H1 (cell line): ENCODE results near the gene HLTF. TPM values are rescaled to one million over a fixed set of nuclear protein-coding genes. Genes with fewer than 3 reads are reported as not detected.

Experiments
- CTCF ChIA-PET: fragments of 300-600 bp; sonication (Branson Sonifier 250); formaldehyde crosslinking; loops from one replicate; lab custom pipeline; 2021; ENCODE audit not compliant: partially characterized antibody; lab: Charles Lee
- POLR2A ChIA-PET: fragments of 300-600 bp; sonication (Branson Sonifier 250); formaldehyde crosslinking; loops from one replicate; lab custom pipeline; 2021; ENCODE audit warnings: inconsistent platforms; ENCODE audit not compliant: partially characterized antibody; lab: Charles Lee
- DNase-seq, 2 experiments: peaks; one replicate each; pipeline versions ENCODE4 v3.0.0 to v3.0.0-alpha.2; 2010 to 2022; ENCODE audit warnings: low spot score in 2 of 2, low read depth in 1 of 2, mixed read lengths in 1 of 2
- FAIRE-seq: peaks from 2 replicates; lab custom pipeline; 2011; peaks lifted over from hg19 to GRCh38; lab: Jason Lieb, UNC
- H2AFZ ChIP-seq: 2 replicates; pipeline ENCODE4 v1.8.1; 2012; ENCODE audit warnings: low read length, inconsistent platforms
- H2AK5ac ChIP-seq: 2 replicates; pipeline ENCODE4 v1.6.1; 2013; ENCODE audit warnings: low read depth, low read length
- H2BK120ac ChIP-seq: replicated peaks from 2 replicates; pipeline ENCODE3; 2013; ENCODE audit warnings: low read depth, low read length, inconsistent platforms
- H2BK12ac ChIP-seq: 2 replicates; pipeline ENCODE4 v1.6.1; 2013; ENCODE audit warnings: low read depth, low read length
- H2BK15ac ChIP-seq: 2 replicates; pipeline ENCODE4 v1.6.1; 2013; ENCODE audit warnings: low read length
- H2BK20ac ChIP-seq: 2 replicates; pipeline ENCODE4 v1.6.1; 2013; ENCODE audit warnings: low read length
- H2BK5ac ChIP-seq: 2 replicates; pipeline ENCODE4 v1.6.1; 2013; ENCODE audit warnings: low read depth, low read length
- H3K14ac ChIP-seq: 2 replicates; pipeline ENCODE4 v1.6.1; 2013; ENCODE audit warnings: inconsistent platforms; ENCODE audit not compliant: insufficient read length
- H3K18ac ChIP-seq: 2 replicates; pipeline ENCODE4 v1.6.1; 2013; ENCODE audit warnings: low read length; ENCODE audit errors: extremely low read depth
- H3K23ac ChIP-seq: 2 replicates; pipeline ENCODE4 v1.6.1; 2013; ENCODE audit warnings: inconsistent platforms; ENCODE audit not compliant: insufficient read length
- H3K23me2 ChIP-seq: 2 replicates; pipeline ENCODE4 v1.6.1; 2013; ENCODE audit warnings: low read depth, low read length
- H3K27ac ChIP-seq: 2 replicates; pipeline ENCODE4 v1.6.1; 2011; ENCODE audit warnings: low read depth, low read length, inconsistent platforms
- H3K27me3 ChIP-seq, 4 experiments: replicated peaks in 1 of 4; 1 replicate in 1 of 4; 2 replicates in 3 of 4; pipeline versions ENCODE4 v1.6.1 to v1.8.1; 2011 to 2013; ENCODE audit warnings: low read length in 3 of 4, mild to moderate bottlenecking in 3 of 4, inconsistent platforms in 2 of 4, mixed read lengths in 2 of 4, moderate library complexity in 1 of 4; ENCODE audit not compliant: control insufficient read depth in 3 of 4, insufficient read depth in 3 of 4; ENCODE audit errors: extremely low read depth in 1 of 4
- H3K36me3 ChIP-seq, 4 experiments: 2 replicates each; pipeline versions ENCODE4 v1.6.1 to v1.8.1; 2011 to 2013; ENCODE audit warnings: mild to moderate bottlenecking in 4 of 4, low read length in 3 of 4, moderate library complexity in 2 of 4, control low read depth in 1 of 4, inconsistent platforms in 1 of 4; ENCODE audit not compliant: insufficient read depth in 4 of 4, control insufficient read depth in 2 of 4
- H3K4ac ChIP-seq: replicated peaks from 2 replicates; pipeline ENCODE3; 2013; ENCODE audit warnings: low read length, low read depth, mixed read lengths, inconsistent platforms; ENCODE audit not compliant: insufficient read length
- H3K4me1 ChIP-seq, 4 experiments: replicated peaks in 1 of 4; 1 replicate in 1 of 4; 2 replicates in 3 of 4; pipeline versions ENCODE4 v1.6.1 to v1.8.1; 2011 to 2013; ENCODE audit warnings: low read length in 3 of 4, inconsistent platforms in 2 of 4, mixed read lengths in 1 of 4; ENCODE audit not compliant: insufficient read depth in 4 of 4, control insufficient read depth in 3 of 4
- H3K4me2 ChIP-seq, 2 experiments: 2 replicates each; pipeline versions ENCODE4 v1.6.1 to v1.8.1; 2011 to 2013; ENCODE audit warnings: low read depth in 2 of 2, low read length in 2 of 2, control low read depth in 1 of 2, inconsistent platforms in 1 of 2, mild to moderate bottlenecking in 1 of 2; ENCODE audit not compliant: insufficient read depth in 1 of 2
- H3K4me3 ChIP-seq, 4 experiments: fragments of 200-600, 300-600 bp in 1 of 4; sonication (generic), shearing (Covaris generic), sonication (Bioruptor Twin) in 1 of 4; 2 replicates each; pipeline versions ENCODE4 v1.5.1 to v1.8.1; 2011 to 2016; ENCODE audit warnings: low read length in 4 of 4, low read depth in 3 of 4, control low read depth in 2 of 4, inconsistent platforms in 2 of 4, mild to moderate bottlenecking in 2 of 4, mixed read lengths in 1 of 4, moderate library complexity in 1 of 4; ENCODE audit not compliant: insufficient read depth in 2 of 4; ENCODE audit errors: extremely low read depth in 1 of 4
- H3K56ac ChIP-seq: replicated peaks from 2 replicates; pipeline ENCODE3; 2013; ENCODE audit warnings: low read depth, mild to moderate bottlenecking, mixed read lengths, low read length, inconsistent platforms; ENCODE audit not compliant: insufficient read length
- H3K79me1 ChIP-seq: 2 replicates; pipeline ENCODE4 v1.6.1; 2013; ENCODE audit warnings: low read depth, low read length, control low read depth
- H3K79me2 ChIP-seq, 2 experiments: 2 replicates each; pipeline versions ENCODE4 v1.6.1 to v1.8.1; 2012 to 2013; ENCODE audit warnings: low read length in 2 of 2, mild to moderate bottlenecking in 2 of 2, inconsistent platforms in 1 of 2; ENCODE audit not compliant: insufficient read depth in 2 of 2, control insufficient read depth in 1 of 2
- H3K9ac ChIP-seq, 4 experiments: replicated peaks in 1 of 4; 1 replicate in 1 of 4; 2 replicates in 3 of 4; pipeline versions ENCODE4 v1.6.1 to v1.8.1; 2011 to 2013; ENCODE audit warnings: low read depth in 3 of 4, low read length in 3 of 4, control low read depth in 2 of 4, mild to moderate bottlenecking in 2 of 4, moderate library complexity in 2 of 4, inconsistent platforms in 1 of 4; ENCODE audit errors: extremely low read depth in 1 of 4
- H3K9me3 ChIP-seq, 2 experiments: 2 replicates each; pipeline versions ENCODE4 v1.6.1 to v1.8.1; 2012 to 2013; ENCODE audit warnings: mild to moderate bottlenecking in 2 of 2, moderate library complexity in 2 of 2, control low read depth in 1 of 2, inconsistent platforms in 1 of 2, low read depth in 1 of 2, low read length in 1 of 2, mixed read lengths in 1 of 2; ENCODE audit not compliant: insufficient read depth in 2 of 2
- H4K20me1 ChIP-seq, 2 experiments: replicated peaks in 1 of 2; 2 replicates each; pipeline versions ENCODE3 to v1.8.1; 2011 to 2013; ENCODE audit warnings: inconsistent platforms in 2 of 2, low read length in 2 of 2, mild to moderate bottlenecking in 1 of 2; ENCODE audit not compliant: insufficient read depth in 2 of 2, control insufficient read depth in 1 of 2
- H4K5ac ChIP-seq: 2 replicates; pipeline ENCODE4 v1.6.1; 2013; ENCODE audit warnings: low read length, low read depth, mixed read lengths, inconsistent platforms; ENCODE audit not compliant: insufficient read length
- H4K8ac ChIP-seq: 2 replicates; pipeline ENCODE4 v1.8.0; 2013; ENCODE audit warnings: mild to moderate bottlenecking, moderate library complexity, low read length, inconsistent platforms; ENCODE audit not compliant: insufficient read depth; ENCODE audit errors: extremely low read depth
- H4K91ac ChIP-seq: replicated peaks from 2 replicates; pipeline ENCODE3; 2013; ENCODE audit warnings: low read length, mixed read lengths, inconsistent platforms; ENCODE audit not compliant: insufficient read length
- CBX5 ChIP-seq: fragments of 300-800, 300-1000 bp; sonication (generic); IDR thresholded peaks from 2 replicates; pipeline ENCODE4 v1.7.1; 2016; ENCODE audit warnings: antibody characterized with exemption, low read length, low read depth
- CTBP2 ChIP-seq: IDR thresholded peaks from 2 replicates; pipeline ENCODE4 v1.7.0; 2011; ENCODE audit warnings: borderline replicate concordance, mild to moderate bottlenecking, moderate library complexity, mixed read lengths, low read length; ENCODE audit not compliant: insufficient read depth, insufficient read length
- GTF2F1 ChIP-seq: IDR thresholded peaks from 2 replicates; pipeline ENCODE4 v1.6.1; 2012; ENCODE audit warnings: low read depth, low read length, improper control_type of control experiment, borderline replicate concordance
- HDAC2 ChIP-seq, 2 experiments: fragments of 300-600 bp in 1 of 2; sonication (generic) in 1 of 2; IDR thresholded peaks; 2 replicates each; pipeline ENCODE4 v1.6.1; 2011 to 2012; ENCODE audit warnings: low read depth in 2 of 2, low read length in 2 of 2, mild to moderate bottlenecking in 2 of 2, moderate library complexity in 2 of 2, borderline replicate concordance in 1 of 2, inconsistent platforms in 1 of 2
- JUN ChIP-seq: IDR thresholded peaks from 2 replicates; pipeline ENCODE4 v1.6.1; 2011; ENCODE audit warnings: low read depth, mild to moderate bottlenecking, improper control_type of control experiment, low read length
- PHF8 ChIP-seq: fragments of 200-600 bp; sonication (generic); conservative IDR thresholded peaks from 2 replicates; pipeline ENCODE4 v1.7.1; 2012; ENCODE audit warnings: low read depth, mild to moderate bottlenecking, inconsistent platforms, low read length, moderate library complexity
- WGBS, 2 experiments: shearing (Covaris generic) in 1 of 2; methylation state at CpG; one replicate each; pipeline versions ENCODE4 v1.1.6 to v1.1.7; 2013 to 2015; ENCODE audit warnings: low lambda C conversion rate in 2 of 2, mixed read lengths in 2 of 2, inconsistent platforms in 1 of 2, low coverage in 1 of 2, missing lambda C conversion rate in 1 of 2; ENCODE audit not compliant: insufficient replicate concordance in 2 of 2, insufficient coverage in 1 of 2, insufficient read length in 1 of 2; ENCODE audit errors: extremely low coverage in 1 of 2, missing lambda C conversion rate in 1 of 2; 5-methylcytosine and 5-hydroxymethylcytosine counted together
- polyA plus RNA-seq, 7 experiments: library from polyadenylated mRNA; depleted of rRNA in 3 of 7; stranded (reverse) in 5 of 7; unstranded in 2 of 7; fragments of >200 nt in 5 of 7; fragments of 200-250 nt in 2 of 7; gene quantifications; 1 replicate in 5 of 7; 2 replicates in 1 of 7; 4 replicates in 1 of 7; pipeline versions ENCODE4 v1.2.1 to v1.2.3, GENCODE V29; 2011 to 2013; ENCODE audit warnings: missing spikeins in 2 of 7, mixed read lengths in 2 of 7
- total RNA-seq: library from RNA; stranded (reverse); fragmentation: NEBNext Ultra II Directional; extraction: Animal tissue kit (Norgen Biotek cat#: 25700); gene quantifications from 2 replicates; pipeline ENCODE4 v1.2.1, GENCODE V29; 2021

HLTF gene
- total and polyA plus RNA-seq, 2 of the 8 experiments (the other 6 are each of a cell fraction or from before 2014, with no cell fraction given) = 18.1 to 60.3 TPM

DNA sequence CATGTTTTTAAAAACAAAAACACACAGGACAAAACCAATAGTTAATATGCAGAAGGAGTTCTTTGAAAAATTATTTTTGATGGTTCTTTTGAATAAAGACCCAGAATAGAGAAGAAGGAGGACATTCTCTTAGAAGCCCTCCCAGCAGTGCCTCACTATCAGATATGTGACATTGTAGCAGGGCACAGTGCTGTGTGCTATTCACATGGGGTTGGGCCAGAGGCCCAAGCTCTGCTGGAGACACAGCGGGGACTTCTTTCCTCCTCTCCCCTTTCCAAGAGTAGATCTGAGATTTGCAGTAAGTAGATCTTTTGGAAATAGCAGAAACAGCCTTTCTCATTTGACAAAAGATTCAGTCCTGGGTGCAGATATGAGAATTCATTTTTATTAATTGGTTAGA, 88.7 kb downstream of the HLTF start:
- H3K4me1 ChIP-seq = peaks cover 0 to 5% (median 2%) of the 10 kb centered on the region in 4 experiments; a peak in 1 of 7 replicates
- no peak overlapping the region for H2BK15ac ChIP-seq
- H4K91ac ChIP-seq = no peak overlapping the region
- no peak overlapping the region for H3K4ac ChIP-seq
- FAIRE-seq (no peak), DNase-seq (no peak)
- no peak overlapping the region for H3K56ac ChIP-seq
- TF ChIP-seq JUN = no peak
- no peak for TF ChIP-seq CTBP2
- no peak for TF ChIP-seq GTF2F1
- no peak for TF ChIP-seq CBX5
- TF ChIP-seq PHF8 = no peak
- no peak for TF ChIP-seq HDAC2 (IDR thresholded peaks at IDR 0.05; ENCODE audit: borderline replicate concordance in 1 of 2, low read depth in 2 of 2, low read length in 2 of 2)
- H3K9ac ChIP-seq = no peak overlapping the region
- ChIA-PET POLR2A (interaction anchor here (0.6 to 1.1 kb wide), 2 partner anchors 13 to 46 kb away, joined by 3 read pairs; no protein-coding TSS in a partner anchor), CTCF (interaction anchor here (0.9 to 1.2 kb wide), 3 partner anchors 31 to 278 kb away, joined by 3 to 5 read pairs (median 4); no protein-coding TSS in a partner anchor)
- H4K8ac ChIP-seq = no peak overlapping the region
- H2AK5ac ChIP-seq = no peak overlapping the region
- H3K27me3 ChIP-seq = peaks cover 0 to 4% (median 3%) of the 10 kb centered on the region in 4 experiments; a peak in 4 of 7 replicates
- 82% methylated on average over 1 of the region's 1 CpG; no CpG with 5 or more reads in 1 of the 2 experiments for WGBS, 2 experiments
- peaks cover 0 to 8% (median 3%) of the 10 kb centered on the region in 4 experiments; a peak in 3 of 8 replicates for H3K36me3 ChIP-seq
- no peak overlapping the region for H2BK5ac ChIP-seq
- H3K23me2 ChIP-seq = no peaks in the 10 kb centered on the region
- H3K23ac ChIP-seq = no peak overlapping the region
- H4K20me1 ChIP-seq = no peaks in the 10 kb centered on the region
- no peak overlapping the region for H2BK12ac ChIP-seq
- H4K5ac ChIP-seq = no peak overlapping the region
- no peak overlapping the region for H3K4me2 ChIP-seq
- H3K79me2 ChIP-seq = no peaks in the 10 kb centered on the region
- no peak overlapping the region for H3K4me3 ChIP-seq
- no peak overlapping the region for H3K18ac ChIP-seq
- peaks cover 1% of the 10 kb centered on the region; the same call in 1 of the 2 replicates for H3K79me1 ChIP-seq
- no peak overlapping the region for H2BK120ac ChIP-seq
- no peak overlapping the region for H3K14ac ChIP-seq
- H3K9me3 ChIP-seq = no peaks in the 10 kb centered on the region
- no peak overlapping the region for H2BK20ac ChIP-seq
- no peak overlapping the region for H2AFZ ChIP-seq
- no peak overlapping the region for H3K27ac ChIP-seq
